Ureter (tissue), 1 donor: ENCODE data around the gene STK25. TPM values are rescaled to one million over a fixed set of nuclear protein-coding genes. Genes with fewer than 3 reads are reported as not detected.

ENCODE experiments used
- DNase-seq: peaks from one replicate; pipeline ENCODE4 v3.0.0-alpha.2; 2020; ENCODE audit warnings: low spot score
- total RNA-seq: library from RNA; stranded (reverse); gene quantifications from one replicate; pipeline ENCODE4 v1.2.4, GENCODE V29; 2023
- donor health status: DM: yes; HTN: yes; CAD: no.

Gene STK25
- total RNA-seq: 166 TPM

GRCh38 chr2:241508240-241509154 is at the start of gene STK25:
STK25 (minus strand) TSS chr2:241508584; CDS start chr2:241508035, 549 bp downstream.
- DNase-seq: peak; percentile 98

- DNase-seq: no peak
Observed at GRCh38 chr2:241556746-241557145, 48.4 kb upstream of the STK25 start.

GRCh38 chr2:241555711-241556110 is 47.3 kb upstream of the STK25 start:
- no peak for DNase-seq

DNA sequence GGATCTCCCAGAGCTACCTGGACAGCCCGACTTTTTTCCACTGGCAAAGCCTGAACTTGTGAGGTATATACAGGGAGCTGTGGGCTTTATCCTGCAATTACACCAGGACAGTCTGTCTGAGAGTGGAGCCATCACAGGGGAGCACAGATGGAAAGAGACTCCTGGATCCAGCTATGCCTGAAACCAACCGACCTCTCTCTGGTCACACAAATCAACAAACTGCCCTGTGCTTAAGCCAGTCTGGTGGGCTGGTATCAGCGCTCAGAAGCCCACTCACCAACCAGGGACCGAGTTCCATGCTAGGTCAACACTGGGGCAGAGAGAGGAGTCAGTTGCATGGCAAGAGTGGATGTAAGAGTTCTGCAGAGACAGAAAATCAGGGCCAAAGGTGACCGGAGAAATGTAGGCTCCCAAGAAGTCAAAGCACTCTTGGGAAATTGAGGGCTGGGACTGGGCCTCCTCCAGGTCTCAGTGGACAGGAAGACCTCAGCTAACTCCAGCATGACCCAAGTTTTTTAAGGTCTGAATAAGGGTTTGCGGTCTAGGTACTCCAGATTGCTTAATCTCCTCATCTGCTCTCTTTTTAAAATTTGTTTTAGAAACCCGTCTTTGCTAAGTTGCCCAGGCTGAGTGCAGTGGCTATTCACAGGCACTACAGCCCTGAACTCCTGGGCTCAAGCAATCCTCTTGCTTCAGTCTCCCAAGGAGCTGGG is 46.4 kb upstream of the STK25 start:
- no peak for DNase-seq

DNA sequence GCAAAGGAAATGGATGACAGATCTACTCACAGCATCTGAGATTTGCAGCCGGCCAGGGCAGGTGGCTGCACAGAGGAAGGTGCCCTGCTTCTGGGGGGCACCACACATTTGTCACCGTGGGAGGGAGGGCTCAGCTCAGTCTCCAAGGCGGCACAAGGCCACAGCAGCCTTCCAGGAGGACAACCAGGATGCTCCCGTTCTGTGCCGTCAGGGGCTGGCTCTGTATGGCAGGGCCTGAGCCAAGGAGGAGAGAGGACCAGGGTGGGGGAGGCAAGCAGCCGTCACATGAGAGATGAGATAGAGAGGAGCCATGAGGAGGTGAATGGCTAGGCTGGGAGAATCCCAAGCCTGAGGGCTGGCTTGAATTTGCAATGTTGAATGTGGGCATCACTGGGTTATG is 45.6 kb upstream of the STK25 start:
- DNase-seq: no peak

DNA sequence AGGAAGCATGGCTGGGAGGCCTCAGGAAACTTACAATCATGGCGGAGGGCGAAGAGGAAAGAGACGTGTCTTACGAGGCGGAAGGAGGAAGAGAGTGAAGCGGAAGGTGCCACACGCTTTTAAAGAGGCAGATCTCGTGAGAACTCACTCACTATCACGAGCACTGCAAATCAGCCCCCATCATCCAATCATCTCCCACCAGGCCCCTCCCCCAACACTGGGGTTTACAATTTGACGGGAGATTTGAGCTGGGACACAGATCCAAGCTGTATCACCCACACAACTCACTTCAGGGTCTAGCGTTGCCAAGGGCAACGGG is 45.1 kb upstream of the STK25 start:
- no peak for DNase-seq

DNA sequence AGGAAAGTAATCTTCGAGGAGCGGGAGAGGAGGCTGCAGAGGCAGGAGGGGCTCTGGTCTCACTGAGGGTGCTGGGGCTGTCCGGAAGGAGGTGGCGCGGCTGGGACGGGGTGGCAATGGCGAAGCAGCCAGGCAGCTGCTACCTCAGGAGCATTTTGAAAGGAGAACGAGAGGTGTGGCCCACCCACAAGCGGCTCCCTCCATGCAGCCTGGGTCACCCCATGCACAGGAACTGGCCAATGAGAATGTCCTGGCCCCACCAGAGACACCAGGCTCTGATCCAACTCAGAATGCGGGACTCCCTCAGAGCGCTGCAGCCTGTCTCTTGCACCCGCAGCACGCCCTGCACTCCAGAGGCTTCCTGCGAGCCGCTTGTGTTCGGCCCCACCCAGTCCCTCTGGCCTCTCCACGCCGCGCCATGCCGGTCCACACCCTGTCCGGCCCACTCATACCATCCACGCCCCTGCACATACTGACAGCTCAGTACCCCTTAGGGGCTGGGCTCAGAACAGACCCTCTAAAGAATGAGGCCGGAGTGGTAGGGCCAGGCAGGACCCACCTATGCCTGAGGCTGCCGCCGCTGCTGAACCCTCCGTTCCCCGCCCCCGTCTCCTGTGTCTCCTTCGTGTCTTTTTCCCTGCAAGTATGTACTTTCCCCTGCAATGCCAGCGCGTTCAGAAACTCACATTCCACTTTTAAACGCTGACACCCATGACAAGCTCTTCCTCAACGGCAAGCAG is 43.8 kb upstream of the STK25 start:
- no peak for DNase-seq

- DNase-seq: no peak
Observed at GRCh38 chr2:241551599-241551997, 43.2 kb upstream of the STK25 start.

GRCh38 chr2:241550616-241551580 is 42.5 kb upstream of the STK25 start:
- no peak for DNase-seq

DNA sequence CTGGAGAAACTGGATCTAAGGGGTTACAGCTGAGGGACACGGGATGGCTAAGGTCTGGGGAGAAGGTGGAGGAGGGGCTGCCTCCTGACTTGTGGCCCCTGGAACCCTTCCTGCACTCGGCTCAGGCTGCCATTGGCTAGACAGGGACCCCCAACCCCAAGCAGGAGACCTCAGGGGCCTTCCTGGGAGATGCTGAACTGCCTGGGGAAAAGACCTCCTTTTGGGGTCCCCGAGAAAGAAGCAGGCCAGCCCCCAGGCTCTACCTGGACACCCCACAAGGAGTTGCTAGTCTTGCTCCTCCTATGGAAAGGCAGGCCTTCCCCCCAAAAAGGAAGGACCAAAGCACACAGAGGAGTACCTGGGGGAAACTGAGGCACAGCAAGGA is 40.1 kb upstream of the STK25 start:
- no peak for DNase-seq

- DNase-seq: no peak
Observed at GRCh38 chr2:241547781-241548450, 39.5 kb upstream of the STK25 start.

DNA sequence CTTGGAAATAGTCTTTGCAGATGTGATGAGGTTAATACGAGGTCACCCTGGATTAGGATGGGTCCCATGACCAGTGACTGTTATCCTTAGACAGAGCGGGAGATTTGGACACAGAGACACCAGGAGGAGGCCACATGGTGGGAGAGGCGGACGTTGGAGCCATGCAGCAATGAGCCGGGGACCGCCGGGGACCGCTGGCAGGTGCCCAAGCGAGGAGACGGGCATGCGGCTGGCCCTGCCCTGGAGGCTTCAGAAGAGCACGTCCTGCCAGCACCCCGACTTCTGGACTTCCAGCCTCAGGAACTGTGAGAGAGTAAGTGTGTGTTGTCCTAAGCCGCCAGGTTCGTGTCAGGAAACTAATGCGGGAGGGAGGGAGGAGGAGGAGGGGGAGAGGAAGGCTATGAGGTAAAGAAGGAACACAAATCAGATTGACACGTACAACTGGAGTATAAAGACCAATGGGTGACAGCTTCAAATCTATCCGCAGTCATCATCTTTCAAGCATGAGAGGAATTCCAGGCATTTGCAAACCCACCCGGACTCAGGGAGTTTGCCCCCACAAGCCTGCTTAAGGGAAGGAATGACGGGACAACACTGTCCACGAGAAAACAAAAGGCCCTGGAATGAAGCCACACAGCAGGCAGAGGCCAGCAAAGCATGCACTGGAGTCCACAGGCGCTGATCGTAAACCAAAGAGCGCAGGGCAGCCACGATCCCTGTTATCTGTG is 38.6 kb upstream of the STK25 start:
- no peak for DNase-seq

DNA sequence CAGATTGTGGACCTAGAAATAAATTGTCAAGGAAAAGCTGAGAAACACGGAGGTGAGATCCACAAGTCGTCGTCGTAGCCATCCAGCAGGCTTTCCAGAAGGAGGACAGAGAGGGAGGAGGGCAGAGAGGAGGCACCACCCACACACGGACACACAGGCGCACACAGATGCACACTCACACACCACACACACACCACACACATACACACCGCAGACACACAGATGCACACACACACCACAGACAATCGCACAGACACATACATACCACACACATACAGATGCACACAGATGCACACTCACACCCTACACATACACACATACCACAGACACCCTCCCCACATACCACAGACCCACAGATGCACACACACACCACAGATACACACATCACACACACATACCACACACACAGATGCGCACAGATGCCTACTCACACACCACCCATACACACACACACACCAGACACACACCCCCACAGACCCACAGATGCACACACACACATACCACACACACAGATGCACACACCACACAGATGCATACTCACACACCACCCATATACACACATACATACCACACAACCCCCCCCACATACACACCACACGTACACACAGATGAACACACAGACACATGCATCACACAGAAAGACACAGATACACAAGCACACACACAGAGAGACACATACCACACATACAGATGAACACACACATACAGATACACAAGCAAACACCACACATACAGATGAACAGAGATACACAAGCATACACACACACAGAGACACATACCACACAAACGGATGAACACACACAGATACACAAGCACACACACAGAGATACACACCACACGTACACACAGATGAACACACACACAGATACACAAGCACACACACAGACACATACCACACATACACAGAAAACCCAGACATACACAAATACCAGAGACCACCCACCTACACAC is 37.4 kb upstream of the STK25 start:
- DNase-seq: no peak

DNA sequence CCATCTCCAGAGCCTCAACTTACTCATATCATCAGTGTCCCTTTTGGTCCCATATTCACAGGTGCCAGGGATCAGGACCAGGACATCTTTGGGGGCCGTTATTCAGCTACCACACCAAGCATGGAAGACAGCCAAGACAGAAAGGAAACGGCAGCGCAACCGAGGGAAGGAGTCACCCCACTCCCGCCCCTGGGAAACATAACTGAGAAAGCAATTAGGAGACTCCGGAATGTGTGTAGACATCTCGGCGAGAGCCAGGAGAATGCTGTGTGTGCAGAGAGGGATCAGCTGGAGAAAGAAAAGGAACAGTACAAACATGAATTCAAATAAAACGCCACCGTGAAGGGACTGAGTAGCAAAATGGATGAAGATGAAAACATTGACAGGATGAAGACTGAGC is 36.7 kb upstream of the STK25 start:
- DNase-seq: no peak

DNA sequence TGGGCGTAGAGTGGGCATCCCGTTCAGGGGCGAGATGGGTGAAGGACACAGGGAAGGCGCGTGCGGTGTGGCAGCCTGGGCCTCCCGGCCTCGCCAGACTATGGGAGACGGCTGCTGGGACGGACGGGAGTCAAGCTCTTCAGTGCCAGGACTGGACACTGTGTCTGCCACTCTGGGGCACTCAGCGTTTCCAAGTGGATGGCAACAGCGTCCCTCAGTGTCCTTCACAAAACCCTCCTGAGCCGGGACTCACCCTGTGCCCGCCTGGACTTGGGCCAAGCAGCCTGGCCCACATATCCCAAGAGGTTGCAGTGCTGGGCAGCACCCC is 33.9 kb upstream of the STK25 start:
- no peak for DNase-seq

- no peak for DNase-seq
Observed at GRCh38 chr2:241541564-241542277, 33.3 kb upstream of the STK25 start.

GRCh38 chr2:241540771-241541561 is 32.6 kb upstream of the STK25 start:
- no peak for DNase-seq

DNA sequence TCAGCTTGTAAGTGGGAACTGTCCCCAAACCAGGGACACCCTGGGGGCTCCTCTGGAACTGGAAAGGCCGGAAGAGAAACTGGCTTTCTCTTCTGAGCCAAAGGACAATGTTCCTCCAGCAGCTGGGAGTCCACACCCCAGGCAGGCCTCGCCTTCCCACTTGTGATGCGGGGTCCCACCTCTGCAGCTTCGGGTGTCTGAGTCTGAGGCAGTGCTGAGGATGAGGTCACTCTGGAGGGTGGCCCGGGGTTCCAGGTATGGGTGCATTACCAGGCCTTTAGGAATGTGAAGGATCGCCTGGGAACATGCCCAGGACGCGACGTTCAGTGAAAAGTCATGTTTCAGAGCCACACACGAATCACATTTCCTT is 32.0 kb upstream of the STK25 start:
- no peak for DNase-seq
